Sigmoid colon (tissue), 3 donors: ENCODE data around the gene SMIM44.

ENCODE experiments used
- POLR2A ChIP-seq, 2 donors: fragments of 450-650 bp; IDR thresholded peaks; one replicate each; pipeline ENCODE4 v1.6.1; 2016; ENCODE audit warnings: antibody characterized with exemption in 2 of 2, mild to moderate bottlenecking in 2 of 2, moderate library complexity in 2 of 2
- TF ChIP-seq, protein P1 (sequence below), 4 experiments: fragments of 450-650 bp in 3 of 4; fragments of 200-600 bp in 1 of 4; IDR thresholded peaks; one replicate each; pipeline ENCODE4 v1.5.1; 2016 to 2019; ENCODE audit warnings: antibody characterized with exemption in 4 of 4, mild to moderate bottlenecking in 3 of 4, moderate library complexity in 2 of 4

DNA sequence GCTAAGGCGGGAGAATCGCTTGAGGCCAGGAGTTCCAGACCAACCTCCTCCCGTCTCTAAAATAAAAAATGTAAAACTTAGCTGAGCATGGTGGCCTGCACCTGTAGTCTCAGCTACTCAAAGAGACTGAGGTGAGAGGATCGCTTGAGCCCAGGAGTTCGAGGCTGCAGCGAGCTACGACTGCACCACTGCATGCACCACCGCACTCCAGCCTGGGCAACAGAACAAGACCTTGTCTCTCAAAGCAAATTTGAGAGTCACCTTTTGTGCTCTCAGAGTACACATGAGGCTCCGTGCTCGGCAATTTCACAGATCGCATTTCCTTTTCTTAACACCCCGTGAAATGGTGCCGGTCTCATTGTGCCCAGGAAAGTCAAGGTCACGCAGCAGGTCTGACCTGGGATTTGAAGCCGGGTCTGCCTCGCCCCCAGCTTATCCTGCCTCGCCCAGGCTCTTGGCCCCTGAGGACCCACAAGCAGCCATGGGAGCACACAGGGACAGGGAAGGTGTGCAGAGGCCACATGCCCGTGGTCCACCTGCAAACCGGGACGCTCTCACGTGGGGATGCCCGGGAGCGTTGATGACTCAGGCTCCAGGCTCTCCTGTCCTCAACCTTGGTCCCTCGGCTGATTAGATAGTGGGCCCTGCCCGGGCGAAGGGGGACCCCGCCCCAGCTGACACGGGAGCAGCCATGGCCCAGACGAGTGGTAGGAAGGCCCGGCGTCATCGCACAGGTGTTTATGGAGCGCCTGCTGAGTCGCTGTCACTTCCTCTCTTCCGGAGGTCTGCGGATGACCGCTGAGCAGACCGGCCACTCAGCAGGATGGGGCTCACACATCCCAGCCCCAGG is 1.8 kb downstream of the SMIM44 start:
- TF ChIP-seq, protein P1, sequence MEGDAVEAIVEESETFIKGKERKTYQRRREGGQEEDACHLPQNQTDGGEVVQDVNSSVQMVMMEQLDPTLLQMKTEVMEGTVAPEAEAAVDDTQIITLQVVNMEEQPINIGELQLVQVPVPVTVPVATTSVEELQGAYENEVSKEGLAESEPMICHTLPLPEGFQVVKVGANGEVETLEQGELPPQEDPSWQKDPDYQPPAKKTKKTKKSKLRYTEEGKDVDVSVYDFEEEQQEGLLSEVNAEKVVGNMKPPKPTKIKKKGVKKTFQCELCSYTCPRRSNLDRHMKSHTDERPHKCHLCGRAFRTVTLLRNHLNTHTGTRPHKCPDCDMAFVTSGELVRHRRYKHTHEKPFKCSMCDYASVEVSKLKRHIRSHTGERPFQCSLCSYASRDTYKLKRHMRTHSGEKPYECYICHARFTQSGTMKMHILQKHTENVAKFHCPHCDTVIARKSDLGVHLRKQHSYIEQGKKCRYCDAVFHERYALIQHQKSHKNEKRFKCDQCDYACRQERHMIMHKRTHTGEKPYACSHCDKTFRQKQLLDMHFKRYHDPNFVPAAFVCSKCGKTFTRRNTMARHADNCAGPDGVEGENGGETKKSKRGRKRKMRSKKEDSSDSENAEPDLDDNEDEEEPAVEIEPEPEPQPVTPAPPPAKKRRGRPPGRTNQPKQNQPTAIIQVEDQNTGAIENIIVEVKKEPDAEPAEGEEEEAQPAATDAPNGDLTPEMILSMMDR (IDR thresholded peaks at IDR 0.05): no peak
- no peak for TF ChIP-seq POLR2A (IDR thresholded peaks at IDR 0.05)
